B cell (primary cell): ENCODE data around the gene PGPEP1.

Source experiments
- CTCF ChIP-seq: fragments of 200-600 bp; IDR thresholded peaks from one replicate; pipeline ENCODE4 v1.8.0; 2022; ENCODE audit warnings: antibody characterized with exemption, mild to moderate bottlenecking
- EZH2 ChIP-seq: IDR thresholded peaks from 2 replicates; pipeline ENCODE4 v1.6.1; 2012; ENCODE audit warnings: borderline replicate concordance, low read depth, mild to moderate bottlenecking, moderate library complexity, low read length; ENCODE audit not compliant: insufficient read depth, poor library complexity, severe bottlenecking

- no peak for TF ChIP-seq EZH2
- TF ChIP-seq CTCF = no peak
Measured at GRCh38 chr19:18416778-18417249, 76.4 kb downstream of the PGPEP1 start.
